Neuronal stem cell (in vitro differentiated cells): ENCODE data around the gene TAB2.
"Not testable (repeated sequence)": the region's sequence is repeated elsewhere in the genome, so short reads cannot be mapped to it uniquely, and the experiment has no call there.

Source experiments
- DNase-seq: peaks from one replicate; pipeline ENCODE4 v3.0.0-alpha.2; 2013; ENCODE audit warnings: low spot score
- H2AFZ ChIP-seq: one replicate; pipeline ENCODE4 v1.6.1; 2013; ENCODE audit warnings: mild to moderate bottlenecking, low read length, inconsistent platforms
- H2AK5ac ChIP-seq: 2 replicates; pipeline ENCODE4 v1.6.1; 2013; ENCODE audit warnings: low read depth, mild to moderate bottlenecking, inconsistent platforms, low read length, moderate library complexity, mixed read lengths
- H2BK120ac ChIP-seq: 2 replicates; pipeline ENCODE4 v1.6.1; 2013; ENCODE audit warnings: low read depth, mild to moderate bottlenecking, inconsistent platforms, low read length, moderate library complexity, mixed read lengths
- H2BK12ac ChIP-seq: one replicate; pipeline ENCODE4 v1.6.1; 2013; ENCODE audit warnings: low read length, inconsistent platforms
- H2BK15ac ChIP-seq: 2 replicates; pipeline ENCODE4 v1.6.1; 2013; ENCODE audit warnings: mild to moderate bottlenecking, low read length, inconsistent platforms, mixed read lengths
- H2BK5ac ChIP-seq: one replicate; pipeline ENCODE4 v1.6.1; 2013; ENCODE audit warnings: inconsistent platforms, mild to moderate bottlenecking, low read length, moderate library complexity
- H3K14ac ChIP-seq: one replicate; pipeline ENCODE4 v1.6.1; 2013; ENCODE audit warnings: low read length, inconsistent platforms
- H3K18ac ChIP-seq: 2 replicates; pipeline ENCODE4 v1.6.1; 2013; ENCODE audit warnings: low read length, inconsistent platforms
- H3K23ac ChIP-seq: 2 replicates; pipeline ENCODE4 v1.6.1; 2013; ENCODE audit warnings: low read depth, mild to moderate bottlenecking, mixed read lengths, low read length, inconsistent platforms; ENCODE audit not compliant: poor library complexity
- H3K27ac ChIP-seq: replicated peaks from 3 replicates; pipeline ENCODE4 v1.5.1; 2013; ENCODE audit warnings: low read length, inconsistent platforms
- H3K27me3 ChIP-seq, 3 experiments: 2 replicates each; pipeline ENCODE4 v1.6.1; 2013; ENCODE audit warnings: low read length in 3 of 3, mild to moderate bottlenecking in 2 of 3, inconsistent platforms in 1 of 3, low read depth in 1 of 3, mixed read lengths in 1 of 3, moderate library complexity in 1 of 3; ENCODE audit not compliant: control insufficient read depth in 3 of 3, insufficient read depth in 3 of 3
- H3K36me3 ChIP-seq, 2 donors: replicated peaks in 1 of 2; 2 replicates each; pipeline ENCODE4 v1.6.1; 2013; ENCODE audit warnings: low read length in 2 of 2; ENCODE audit not compliant: control insufficient read depth in 2 of 2, insufficient read depth in 2 of 2
- H3K4ac ChIP-seq: 2 replicates; pipeline ENCODE4 v1.6.1; 2013; ENCODE audit warnings: inconsistent platforms, mild to moderate bottlenecking, low read length, moderate library complexity
- H3K4me1 ChIP-seq, 2 donors: 1 replicate in 1 of 2; 2 replicates in 1 of 2; pipeline ENCODE4 v1.6.1; 2013; ENCODE audit warnings: low read length in 2 of 2, low read depth in 1 of 2; ENCODE audit not compliant: control insufficient read depth in 2 of 2, insufficient read depth in 1 of 2
- H3K4me2 ChIP-seq: one replicate; pipeline ENCODE4 v1.6.1; 2013; ENCODE audit warnings: mild to moderate bottlenecking, low read length, inconsistent platforms; ENCODE audit not compliant: insufficient read depth, poor library complexity, severe bottlenecking
- H3K4me3 ChIP-seq, 2 donors: 2 replicates each; pipeline ENCODE4 v1.5.1; 2013; ENCODE audit warnings: low read length in 2 of 2, mild to moderate bottlenecking in 2 of 2, inconsistent platforms in 1 of 2, moderate library complexity in 1 of 2
- H3K79me1 ChIP-seq: one replicate; pipeline ENCODE4 v1.6.1; 2013; ENCODE audit warnings: low read depth, mild to moderate bottlenecking, inconsistent platforms, low read length, moderate library complexity
- H3K9ac ChIP-seq: one replicate; pipeline ENCODE4 v1.6.1; 2013; ENCODE audit warnings: mild to moderate bottlenecking, low read depth, low read length, inconsistent platforms; ENCODE audit not compliant: poor library complexity
- H3K9me3 ChIP-seq, 2 donors: replicated peaks in 1 of 2; 2 replicates each; pipeline versions ENCODE3 to v1.6.1; 2013; ENCODE audit warnings: low read length in 2 of 2, mild to moderate bottlenecking in 2 of 2, inconsistent platforms in 1 of 2, low read depth in 1 of 2, mixed read lengths in 1 of 2, moderate library complexity in 1 of 2; ENCODE audit not compliant: control insufficient read depth in 2 of 2, insufficient read depth in 1 of 2
- H4K8ac ChIP-seq: one replicate; pipeline ENCODE4 v1.6.1; 2013; ENCODE audit warnings: low read depth, mild to moderate bottlenecking, inconsistent platforms, low read length, moderate library complexity
- H4K91ac ChIP-seq: one replicate; pipeline ENCODE4 v1.6.1; 2013; ENCODE audit warnings: low read length, low read depth, mild to moderate bottlenecking, inconsistent platforms; ENCODE audit not compliant: poor library complexity
- whole genome bisulfite sequencing, 2 donors: extraction: QIAGEN DNeasy Blood & Tissue Kit; methylation state at CpG; one replicate each; pipeline ENCODE4 v1.1.7; 2013; ENCODE audit warnings: missing lambda C conversion rate in 2 of 2, mixed read lengths in 1 of 2; ENCODE audit not compliant: insufficient read length in 2 of 2, insufficient replicate concordance in 1 of 2; ENCODE audit errors: extremely low coverage in 2 of 2; 5-methylcytosine and 5-hydroxymethylcytosine counted together

The TAB2 gene

DNA sequence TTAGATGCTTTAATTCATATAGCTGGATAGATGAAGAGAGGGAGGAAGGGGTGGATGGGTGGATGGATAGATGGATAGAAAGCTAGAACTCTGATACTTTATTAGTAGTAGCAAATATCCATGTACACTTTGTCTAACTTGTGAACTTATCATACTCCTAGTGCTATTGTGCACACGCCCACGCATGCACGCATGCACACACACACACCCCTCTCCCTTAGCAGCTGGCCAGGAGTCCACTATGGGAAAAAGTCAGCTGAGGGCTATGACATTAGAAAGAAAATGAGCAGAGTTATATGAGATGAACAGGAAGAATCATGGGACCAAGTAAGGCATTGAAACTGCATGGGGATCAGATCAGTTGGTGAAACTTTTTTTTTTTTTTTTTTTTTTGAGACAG, 28.6 kb downstream of the TAB2 start:
- H3K4ac ChIP-seq, result no peak overlapping the region
- no peak overlapping the region for H4K8ac ChIP-seq
- no peak overlapping the region for H3K4me2 ChIP-seq
- no peak overlapping the region for H2AFZ ChIP-seq
- no peak overlapping the region for H2BK120ac ChIP-seq
- H3K36me3 ChIP-seq, result peaks cover 0 to 30% of the 10 kb centered on the region in 2 donors
- H2BK12ac ChIP-seq, result no peak overlapping the region
- H3K27ac ChIP-seq, result no peak overlapping the region
- H2BK15ac ChIP-seq, result no peak overlapping the region
- DNase-seq, result no peak
- no peak overlapping the region for H4K91ac ChIP-seq
- H2AK5ac ChIP-seq, result no peak overlapping the region
- no peaks in the 10 kb centered on the region for H3K4me1 ChIP-seq
- H3K4me3 ChIP-seq, result no peak overlapping the region
- no CpG with 5 or more reads among the region's 3 CpGs for WGBS, 2 donors
- no peaks in the 10 kb centered on the region for H3K27me3 ChIP-seq
- H3K9me3 ChIP-seq, result no peaks in the 10 kb centered on the region
- no peak overlapping the region for H3K18ac ChIP-seq
- H3K79me1 ChIP-seq, result no peaks in the 10 kb centered on the region
- H3K9ac ChIP-seq, result no peak overlapping the region
- no peak overlapping the region for H3K23ac ChIP-seq
- H3K14ac ChIP-seq, result no peak overlapping the region
- no peak overlapping the region for H2BK5ac ChIP-seq

DNA sequence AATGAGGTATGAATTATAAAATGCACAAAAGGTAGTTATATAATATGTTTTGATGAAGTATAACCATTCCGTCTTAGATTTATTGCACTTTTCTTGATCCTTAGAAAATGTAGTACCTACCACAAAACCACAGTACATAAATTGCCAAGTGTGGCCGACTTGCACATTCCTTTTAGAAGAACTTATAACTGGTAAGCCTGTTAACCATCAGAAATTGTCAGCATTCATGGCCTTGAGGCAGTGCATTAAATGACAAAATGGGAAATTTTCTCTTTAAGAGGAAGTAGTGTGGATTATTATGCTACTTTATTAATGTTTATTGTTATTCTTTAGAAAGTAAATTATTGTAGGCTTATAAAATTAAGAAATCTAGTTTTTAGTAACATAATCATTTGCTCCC, 29.6 kb downstream of the TAB2 start:
- no peak overlapping the region for H3K14ac ChIP-seq
- H2BK5ac ChIP-seq, result no peak overlapping the region
- DNase-seq, result no peak
- no peak overlapping the region for H3K9ac ChIP-seq
- H3K23ac ChIP-seq, result no peak overlapping the region
- no peak overlapping the region for H3K18ac ChIP-seq
- H4K91ac ChIP-seq, result no peak overlapping the region
- H2BK15ac ChIP-seq, result no peak overlapping the region
- H3K4ac ChIP-seq, result no peak overlapping the region
- no peak overlapping the region for H2BK12ac ChIP-seq
- no peaks in the 10 kb centered on the region for H3K9me3 ChIP-seq
- H4K8ac ChIP-seq, result no peak overlapping the region
- WGBS, 2 donors, result no CpG with 5 or more reads among the region's 2 CpGs
- no peak overlapping the region for H3K27ac ChIP-seq
- no peak overlapping the region for H3K4me2 ChIP-seq
- no peaks in the 10 kb centered on the region for H3K4me1 ChIP-seq
- H3K36me3 ChIP-seq, result peaks cover 0 to 31% of the 10 kb centered on the region in 2 donors
- no peak overlapping the region for H2AFZ ChIP-seq
- H3K79me1 ChIP-seq, result no peaks in the 10 kb centered on the region
- H3K27me3 ChIP-seq, result no peaks in the 10 kb centered on the region
- H2AK5ac ChIP-seq, result no peak overlapping the region
- no peak overlapping the region for H3K4me3 ChIP-seq
- no peak overlapping the region for H2BK120ac ChIP-seq

DNA sequence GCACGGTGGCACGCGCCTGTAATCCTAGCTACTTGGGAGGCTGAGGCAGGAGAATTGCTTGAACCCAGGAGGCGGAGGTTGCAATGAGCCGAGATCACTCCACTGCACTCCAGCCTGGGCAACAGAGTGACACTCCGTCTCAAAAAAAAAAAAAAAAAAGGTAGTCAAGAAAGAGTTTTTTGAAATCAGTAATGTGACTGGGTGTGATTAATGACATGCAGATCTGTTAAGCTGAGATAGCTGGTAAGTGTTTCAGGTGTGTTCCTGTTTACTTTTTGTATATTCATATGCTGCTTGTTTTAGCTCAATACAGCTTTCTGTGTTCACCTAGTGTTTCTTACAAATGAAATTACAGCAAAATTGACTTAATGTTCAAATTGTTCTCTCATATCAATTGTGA, 31.8 kb downstream of the TAB2 start:
- DNase-seq, H3K27me3 ChIP-seq, H4K8ac ChIP-seq, H3K4me1 ChIP-seq, H3K14ac ChIP-seq, H2BK120ac ChIP-seq, H2AFZ ChIP-seq, H4K91ac ChIP-seq, H2BK12ac ChIP-seq, H3K23ac ChIP-seq, H3K27ac ChIP-seq, H3K79me1 ChIP-seq, H3K4me2 ChIP-seq, H3K4ac ChIP-seq, H2BK5ac ChIP-seq, H2AK5ac ChIP-seq, H3K9me3 ChIP-seq, H3K18ac ChIP-seq, H3K4me3 ChIP-seq, H3K9ac ChIP-seq, H2BK15ac ChIP-seq: not testable (repeated sequence)
- peaks cover 0 to 28% of the 10 kb centered on the region in 2 donors for H3K36me3 ChIP-seq
- whole genome bisulfite sequencing, 2 donors, result no CpG with 5 or more reads among the region's 6 CpGs

DNA sequence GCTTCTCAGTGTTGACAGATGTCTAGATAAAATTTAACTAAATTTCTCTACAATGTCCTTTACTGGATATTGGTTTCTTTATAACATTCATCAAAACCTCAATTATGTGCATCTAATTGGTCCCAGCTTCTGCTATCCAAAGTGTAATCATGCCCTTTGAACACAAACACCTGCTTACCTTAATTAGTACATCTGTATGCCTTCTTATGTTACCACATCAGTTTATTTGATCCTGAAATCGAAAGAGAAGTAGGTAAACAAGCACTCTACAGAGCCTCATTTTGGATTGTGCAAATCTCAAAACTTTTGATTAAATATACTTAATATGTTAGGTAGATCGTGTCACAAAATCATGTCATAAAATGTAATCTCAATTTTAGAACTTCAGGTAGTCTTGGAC, 36.5 kb downstream of the TAB2 start:
- H3K18ac ChIP-seq, result no peak overlapping the region
- no peak overlapping the region for H2BK5ac ChIP-seq
- H3K27me3 ChIP-seq, result no peaks in the 10 kb centered on the region
- no CpG with 5 or more reads among the region's 2 CpGs for WGBS, 2 donors
- no peaks in the 10 kb centered on the region for H3K4me1 ChIP-seq
- no peak overlapping the region for H3K4ac ChIP-seq
- H2AK5ac ChIP-seq, result no peak overlapping the region
- no peak overlapping the region for H2AFZ ChIP-seq
- no peaks in the 10 kb centered on the region for H3K79me1 ChIP-seq
- no peak for DNase-seq
- no peak overlapping the region for H4K8ac ChIP-seq
- no peaks in the 10 kb centered on the region for H3K9me3 ChIP-seq
- H2BK12ac ChIP-seq, result no peak overlapping the region
- H3K4me2 ChIP-seq, result no peak overlapping the region
- H4K91ac ChIP-seq, result no peak overlapping the region
- H2BK120ac ChIP-seq, result no peak overlapping the region
- no peak overlapping the region for H3K9ac ChIP-seq
- no peak overlapping the region for H3K14ac ChIP-seq
- H3K27ac ChIP-seq, result no peak overlapping the region
- no peak overlapping the region for H3K23ac ChIP-seq
- H3K4me3 ChIP-seq, result no peak overlapping the region
- H2BK15ac ChIP-seq, result no peak overlapping the region
- H3K36me3 ChIP-seq, result peaks cover 0 to 10% of the 10 kb centered on the region in 2 donors
